HCT116 (cell line): ENCODE measurements around the gene HBM.

Experiments
- CTCF ChIP-seq, 3 experiments: fragments of 200-600 bp in 1 of 3; sonication (generic) in 1 of 3; IDR thresholded peaks in 2 of 3; conservative IDR thresholded peaks in 1 of 3; 2 replicates each; pipeline ENCODE4 v1.5.1; 2012 to 2017; ENCODE audit warnings: low read depth in 2 of 3, low read length in 2 of 3, antibody characterized with exemption in 1 of 3, borderline replicate concordance in 1 of 3, control low read depth in 1 of 3, mild to moderate bottlenecking in 1 of 3, mixed read lengths in 1 of 3, mixed run types in 1 of 3, moderate library complexity in 1 of 3; ENCODE audit not compliant: insufficient read depth in 1 of 3
- EGR1 ChIP-seq: IDR thresholded peaks from 2 replicates; pipeline ENCODE4 v1.6.1; 2012; ENCODE audit warnings: low read depth
- JUND ChIP-seq: IDR thresholded peaks from 2 replicates; pipeline ENCODE4 v1.6.1; 2012
- POLR2A ChIP-seq: IDR thresholded peaks from 2 replicates; pipeline ENCODE4 v1.7.0; 2011; ENCODE audit warnings: borderline replicate concordance; ENCODE audit not compliant: insufficient read depth, insufficient read length; ENCODE audit errors: extremely low read depth
- POLR2AphosphoS5 ChIP-seq: IDR thresholded peaks from 2 replicates; pipeline ENCODE4 v1.6.1; 2011; ENCODE audit warnings: mild to moderate bottlenecking, low read depth, low read length, moderate library complexity
- REST ChIP-seq: IDR thresholded peaks from 2 replicates; pipeline ENCODE4 v1.6.1; 2012; ENCODE audit warnings: low read depth
- SIN3A ChIP-seq: IDR thresholded peaks from 2 replicates; pipeline ENCODE4 v1.6.1; 2012; ENCODE audit warnings: low read depth
- SP1 ChIP-seq: IDR thresholded peaks from 2 replicates; pipeline ENCODE4 v1.6.1; 2012; ENCODE audit warnings: low read depth
- TCF7L2 ChIP-seq: IDR thresholded peaks from 2 replicates; pipeline ENCODE4 v1.7.0; 2011; ENCODE audit warnings: borderline replicate concordance, inconsistent platforms; ENCODE audit not compliant: insufficient read depth, insufficient read length; ENCODE audit errors: extremely low read depth
- ZNF274 ChIP-seq: fragments of 200-500 bp; sonication (Bioruptor generic); IDR thresholded peaks from 2 replicates; pipeline ENCODE4 v1.6.1; 2014; ENCODE audit warnings: mild to moderate bottlenecking, low read depth, low read length, inconsistent platforms

- TF ChIP-seq CTCF (IDR thresholded peaks at IDR 0.05 in 2 of 3, conservative IDR thresholded peaks at IDR 0.05 in 1 of 3; ENCODE audit: borderline replicate concordance in 1 of 3, insufficient read depth in 1 of 3, low read depth in 2 of 3, low read length in 2 of 3) (no peak), POLR2AphosphoS5 (no peak), SP1 (no peak), POLR2A (no peak), SIN3A (no peak), REST (no peak), JUND (no peak), ZNF274 (no peak), EGR1 (no peak), TCF7L2 (no peak)
These were observed 17.2 kb downstream of the HBM start for GRCh38 chr16:183005-183404.
